ENCODE data around the gene RPF1. TPM values are rescaled to one million over a fixed set of nuclear protein-coding genes. Genes with fewer than 3 reads are reported as not detected.

The RPF1 gene
- total RNA-seq, 1 donor from 2014 or later: 30.1 TPM

- peaks cover 7% of the 10 kb centered on the region for H3K36me3 Mint-ChIP-seq (ENCODE audit: low read depth, unreplicated experiment)
- Histone ChIP-seq H3K4me1 (ENCODE audit: insufficient read depth, low read length) (peaks cover 12% of the 10 kb centered on the region), H3K27ac (ENCODE audit: low read depth, low read length) (no peak overlapping the region), H3K79me2 (ENCODE audit: insufficient read depth, low read length) (peaks cover 86% of the 10 kb centered on the region), H3K9ac (ENCODE audit: low read length) (no peak overlapping the region), H3K4me3 (ENCODE audit: insufficient read depth, low read depth, low read length) (no peak overlapping the region), H2AFZ (ENCODE audit: low read depth, low read length) (no peak overlapping the region), H3K36me3 (ENCODE audit: insufficient read depth, low read length) (peaks cover 22% of the 10 kb centered on the region), H3K27me3 (ENCODE audit: insufficient read depth, low read length) (no peaks in the 10 kb centered on the region), H3K9me3 (ENCODE audit: insufficient read depth, low read depth, low read length) (no peaks in the 10 kb centered on the region), H4K20me1 (ENCODE audit: insufficient read depth, low read length) (peaks cover 59% of the 10 kb centered on the region), H3K4me2 (ENCODE audit: low read length) (peak overlapping the region; percentile 92)
- H3K4me1 Mint-ChIP-seq (ENCODE audit: low read depth, unreplicated experiment): peaks cover 13% of the 10 kb centered on the region
- no peak overlapping the region for H3K27ac Mint-ChIP-seq (ENCODE audit: unreplicated experiment)
- DNase-seq (ENCODE audit: low read depth) (no peak), FAIRE-seq (no peak)
- peak overlapping the region; percentile 98 for H3K4me3 Mint-ChIP-seq (ENCODE audit: unreplicated experiment)
- no peaks in the 10 kb centered on the region for H3K27me3 Mint-ChIP-seq (ENCODE audit: low read depth, unreplicated experiment)
- no peak for TF ChIP-seq EZH2 (IDR thresholded peaks at IDR 0.05; ENCODE audit: insufficient read depth, low read length)
- TF ChIP-seq CTCF (IDR thresholded peaks at IDR 0.05; ENCODE audit: insufficient read depth, low read depth, low read length): no peak
- no peaks in the 10 kb centered on the region for H3K9me3 Mint-ChIP-seq (ENCODE audit: unreplicated experiment)
Observed at GRCh38 chr1:84502927-84503326, 23.9 kb downstream of the RPF1 start.

GRCh38 chr1:84504580-84505492 is 25.8 kb downstream of the RPF1 start:
- no peaks in the 10 kb centered on the region for H3K27me3 Mint-ChIP-seq (ENCODE audit: low read depth, unreplicated experiment)
- peak overlapping the region; percentile 97 for H3K27ac ChIP-seq (ENCODE audit: low read depth, low read length)
- H2AFZ ChIP-seq (ENCODE audit: low read depth, low read length): no peak overlapping the region
- H3K4me2 ChIP-seq (ENCODE audit: low read length): peak overlapping the region; percentile 92
- H4K20me1 ChIP-seq (ENCODE audit: insufficient read depth, low read length): peaks cover 56% of the 10 kb centered on the region
- FAIRE-seq: peak; percentile 9
- H3K27ac Mint-ChIP-seq (ENCODE audit: unreplicated experiment): peak overlapping the region; percentile 97
- peaks cover 12% of the 10 kb centered on the region for H3K9me3 Mint-ChIP-seq (ENCODE audit: unreplicated experiment)
- H3K4me1 Mint-ChIP-seq (ENCODE audit: low read depth, unreplicated experiment): peaks cover 13% of the 10 kb centered on the region
- peak; percentile 91 for DNase-seq (ENCODE audit: low read depth)
- peaks cover 12% of the 10 kb centered on the region for H3K4me1 ChIP-seq (ENCODE audit: insufficient read depth, low read length)
- H3K9me3 ChIP-seq (ENCODE audit: insufficient read depth, low read depth, low read length): no peaks in the 10 kb centered on the region
- H3K4me3 ChIP-seq (ENCODE audit: insufficient read depth, low read depth, low read length): peak overlapping the region; percentile 96
- peaks cover 10% of the 10 kb centered on the region for H3K36me3 ChIP-seq (ENCODE audit: insufficient read depth, low read length)
- peaks cover 69% of the 10 kb centered on the region for H3K79me2 ChIP-seq (ENCODE audit: insufficient read depth, low read length)
- TF ChIP-seq CTCF (IDR thresholded peaks at IDR 0.05; ENCODE audit: insufficient read depth, low read depth, low read length) (peak; percentile 8), EZH2 (IDR thresholded peaks at IDR 0.05; ENCODE audit: insufficient read depth, low read length) (no peak)
- H3K4me3 Mint-ChIP-seq (ENCODE audit: unreplicated experiment): peak overlapping the region; percentile 98
- H3K27me3 ChIP-seq (ENCODE audit: insufficient read depth, low read length): no peaks in the 10 kb centered on the region
- H3K9ac ChIP-seq (ENCODE audit: low read length): peak overlapping the region; percentile 95
- peaks cover 14% of the 10 kb centered on the region for H3K36me3 Mint-ChIP-seq (ENCODE audit: low read depth, unreplicated experiment)
